ENCODE data around the gene VEZT. TPM values are rescaled to one million over a fixed set of nuclear protein-coding genes. Genes with fewer than 3 reads are reported as not detected.
"Not testable (repeated sequence)": the region's sequence is repeated elsewhere in the genome, so short reads cannot be mapped to it uniquely, and the experiment has no call there.

The VEZT gene
- total and polyA plus RNA-seq, 2 donors (not counting 1 experiment from before 2014, with no cell fraction given), result 76.6 to 123 TPM

DNA sequence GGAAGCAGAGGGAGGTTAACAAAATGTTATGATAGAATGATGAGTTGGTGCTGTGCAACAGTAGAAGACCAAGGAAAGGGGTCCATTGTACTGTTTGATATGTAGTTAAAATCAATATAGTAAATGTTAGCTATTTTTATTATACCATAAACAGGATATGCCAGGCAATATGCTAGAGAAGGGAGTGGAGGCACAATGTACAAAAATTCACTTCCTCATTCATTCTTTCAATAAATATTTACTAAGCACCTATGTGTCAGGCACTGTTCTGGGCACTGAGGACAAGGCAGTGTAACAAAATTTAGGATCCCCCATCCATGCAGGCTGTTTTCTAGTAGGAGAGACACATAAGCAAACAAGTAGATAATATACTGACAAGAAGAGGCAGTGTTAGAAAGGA, 25.3 kb upstream of the VEZT start:
- Histone ChIP-seq H2AFZ (ENCODE audit: low read length) (no peak overlapping the region), H3K9ac (ENCODE audit: insufficient read depth, low read length) (no peak overlapping the region), H3K27ac (ENCODE audit: insufficient read depth, low read length) (no peak overlapping the region), H3K36me3 (ENCODE audit: control insufficient read depth, insufficient read depth, low read length) (no peaks in the 10 kb centered on the region), H4K20me1 (ENCODE audit: control insufficient read depth, extremely low read depth, insufficient read depth, low read length) (no peaks in the 10 kb centered on the region), H3K4me1 (ENCODE audit: control insufficient read depth, extremely low read depth, insufficient read depth, low read length) (no peaks in the 10 kb centered on the region), H3K27me3 (ENCODE audit: control insufficient read depth, insufficient read depth, low read length) (no peaks in the 10 kb centered on the region), H3K4me3 (replicated peaks in 1 of 4; ENCODE audit: control extremely low read depth in 1 of 4, insufficient read depth in 1 of 4, low read depth in 3 of 4, low read length in 4 of 4) (no peak overlapping the region), H3K4me2 (ENCODE audit: extremely low read depth, insufficient read depth, low read length) (no peak overlapping the region), H3K79me2 (ENCODE audit: control insufficient read depth, insufficient read depth, low read length) (no peaks in the 10 kb centered on the region), H3K9me3 (ENCODE audit: control insufficient read depth, insufficient read depth, low read depth, low read length) (no peaks in the 10 kb centered on the region)
- TF ChIP-seq EZH2 (IDR thresholded peaks at IDR 0.05; ENCODE audit: low read length, missing control alignments) (no peak), CTCF (conservative IDR thresholded peaks at IDR 0.05 in 1 of 2, IDR thresholded peaks at IDR 0.05 in 1 of 2; ENCODE audit: low read depth in 1 of 2, low read length in 2 of 2) (no peak)
- no peak for DNase-seq (ENCODE audit: low read depth in 2 of 2)

DNA sequence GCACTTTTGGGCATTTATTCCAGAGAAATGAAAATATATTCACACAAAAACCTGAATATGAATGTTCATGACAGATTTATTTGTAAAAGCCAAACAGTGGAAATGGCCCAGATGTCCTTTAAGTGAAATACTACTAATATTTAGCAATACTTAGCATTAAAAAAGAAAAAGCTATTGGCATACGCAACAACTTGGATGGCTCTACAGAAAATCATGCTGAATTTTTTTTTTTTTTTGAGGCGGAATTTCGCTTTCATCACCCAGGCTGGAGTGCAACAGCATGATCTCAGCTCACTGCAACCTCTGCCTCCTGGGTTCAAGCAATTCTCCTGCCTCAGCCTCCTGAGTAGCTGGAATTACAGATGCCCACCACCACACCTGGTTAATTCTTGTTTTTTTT, 24.5 kb upstream of the VEZT start:
- H3K4me2 ChIP-seq (ENCODE audit: extremely low read depth, insufficient read depth, low read length), result no peak overlapping the region
- H4K20me1 ChIP-seq (ENCODE audit: control insufficient read depth, extremely low read depth, insufficient read depth, low read length), result no peaks in the 10 kb centered on the region
- no peak for DNase-seq (ENCODE audit: low read depth in 2 of 2)
- no peak overlapping the region for H3K4me3 ChIP-seq (replicated peaks in 1 of 4; ENCODE audit: control extremely low read depth in 1 of 4, insufficient read depth in 1 of 4, low read depth in 3 of 4, low read length in 4 of 4)
- no peak overlapping the region for H3K9ac ChIP-seq (ENCODE audit: insufficient read depth, low read length)
- H3K36me3 ChIP-seq (ENCODE audit: control insufficient read depth, insufficient read depth, low read length), result no peaks in the 10 kb centered on the region
- no peak overlapping the region for H2AFZ ChIP-seq (ENCODE audit: low read length)
- H3K79me2 ChIP-seq (ENCODE audit: control insufficient read depth, insufficient read depth, low read length), result no peaks in the 10 kb centered on the region
- TF ChIP-seq CTCF (conservative IDR thresholded peaks at IDR 0.05 in 1 of 2, IDR thresholded peaks at IDR 0.05 in 1 of 2; ENCODE audit: low read depth in 1 of 2, low read length in 2 of 2) (no peak), EZH2 (IDR thresholded peaks at IDR 0.05; ENCODE audit: low read length, missing control alignments) (no peak)
- H3K27me3 ChIP-seq (ENCODE audit: control insufficient read depth, insufficient read depth, low read length), result no peaks in the 10 kb centered on the region
- H3K4me1 ChIP-seq (ENCODE audit: control insufficient read depth, extremely low read depth, insufficient read depth, low read length), result no peaks in the 10 kb centered on the region
- no peak overlapping the region for H3K27ac ChIP-seq (ENCODE audit: insufficient read depth, low read length)
- no peaks in the 10 kb centered on the region for H3K9me3 ChIP-seq (ENCODE audit: control insufficient read depth, insufficient read depth, low read depth, low read length)

DNA sequence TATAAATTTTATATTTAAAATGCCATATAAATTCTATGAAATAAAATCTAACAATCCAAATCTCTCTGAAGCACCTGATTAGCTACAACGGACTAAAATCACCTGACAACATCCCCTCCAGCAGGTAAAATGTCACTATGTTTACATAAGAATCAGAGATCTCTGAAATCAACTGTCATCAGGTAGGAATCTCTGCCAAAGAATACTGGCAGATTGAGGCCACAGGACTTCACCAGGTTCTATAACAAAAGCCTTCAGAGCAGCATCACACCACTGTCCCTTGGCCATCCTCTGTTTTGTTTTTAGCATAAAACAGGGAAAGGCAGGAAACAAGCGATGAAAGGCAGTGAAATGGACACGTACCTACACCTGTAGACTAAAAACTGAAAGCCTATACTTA, 22.5 kb upstream of the VEZT start:
- Histone ChIP-seq H3K27ac (ENCODE audit: insufficient read depth, low read length) (no peak overlapping the region), H3K9me3 (ENCODE audit: control insufficient read depth, insufficient read depth, low read depth, low read length) (no peaks in the 10 kb centered on the region), H3K9ac (ENCODE audit: insufficient read depth, low read length) (no peak overlapping the region), H3K4me3 (replicated peaks in 1 of 4; ENCODE audit: control extremely low read depth in 1 of 4, insufficient read depth in 1 of 4, low read depth in 3 of 4, low read length in 4 of 4) (no peak overlapping the region), H3K4me2 (ENCODE audit: extremely low read depth, insufficient read depth, low read length) (no peak overlapping the region), H3K36me3 (ENCODE audit: control insufficient read depth, insufficient read depth, low read length) (no peaks in the 10 kb centered on the region), H3K27me3 (ENCODE audit: control insufficient read depth, insufficient read depth, low read length) (no peaks in the 10 kb centered on the region), H3K4me1 (ENCODE audit: control insufficient read depth, extremely low read depth, insufficient read depth, low read length) (no peaks in the 10 kb centered on the region), H4K20me1 (ENCODE audit: control insufficient read depth, extremely low read depth, insufficient read depth, low read length) (no peaks in the 10 kb centered on the region), H3K79me2 (ENCODE audit: control insufficient read depth, insufficient read depth, low read length) (no peaks in the 10 kb centered on the region), H2AFZ (ENCODE audit: low read length) (no peak overlapping the region)
- TF ChIP-seq CTCF (conservative IDR thresholded peaks at IDR 0.05 in 1 of 2, IDR thresholded peaks at IDR 0.05 in 1 of 2; ENCODE audit: low read depth in 1 of 2, low read length in 2 of 2) (no peak), EZH2 (IDR thresholded peaks at IDR 0.05; ENCODE audit: low read length, missing control alignments) (no peak)
- no peak for DNase-seq (ENCODE audit: low read depth in 2 of 2)

DNA sequence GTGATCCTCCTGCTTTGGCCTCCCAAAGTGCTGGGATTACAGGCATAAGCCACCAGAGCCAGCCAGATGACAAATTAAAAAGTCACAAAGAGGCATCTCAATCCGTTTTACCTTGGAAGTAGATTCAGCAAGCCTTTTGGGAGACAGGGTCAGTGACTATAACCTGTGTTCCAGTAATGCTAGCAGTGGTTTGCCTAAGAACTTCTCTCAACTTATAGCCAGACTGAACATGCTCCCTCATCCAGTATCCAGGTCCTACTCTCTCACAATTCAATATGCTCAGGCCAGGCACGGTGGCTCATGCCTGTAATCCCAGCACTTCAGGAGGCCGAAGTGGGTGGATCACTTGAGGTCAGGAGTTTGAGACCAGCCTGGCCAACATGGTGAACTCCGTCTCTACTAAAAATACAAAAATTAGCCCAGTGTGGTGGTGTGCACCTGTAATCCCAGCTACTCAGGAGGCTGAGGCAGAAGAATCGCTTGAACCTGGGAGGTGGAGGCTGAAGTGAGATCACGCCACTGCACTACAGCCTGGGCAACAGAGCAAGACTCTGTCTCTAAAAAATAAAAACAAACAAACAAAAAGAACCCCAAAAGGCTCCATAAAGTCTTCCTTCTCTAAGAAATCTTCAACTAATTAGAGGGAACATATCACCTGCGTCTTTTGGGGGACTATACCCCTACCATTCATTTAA, 20.6 kb upstream of the VEZT start:
- not testable (repeated sequence) for H3K27me3 ChIP-seq (ENCODE audit: control insufficient read depth, insufficient read depth, low read length); H3K79me2 ChIP-seq (ENCODE audit: control insufficient read depth, insufficient read depth, low read length); H3K4me1 ChIP-seq (ENCODE audit: control insufficient read depth, extremely low read depth, insufficient read depth, low read length); H4K20me1 ChIP-seq (ENCODE audit: control insufficient read depth, extremely low read depth, insufficient read depth, low read length); H3K9me3 ChIP-seq (ENCODE audit: control insufficient read depth, insufficient read depth, low read depth, low read length); H3K27ac ChIP-seq (ENCODE audit: insufficient read depth, low read length); H3K9ac ChIP-seq (ENCODE audit: insufficient read depth, low read length); H3K36me3 ChIP-seq (ENCODE audit: control insufficient read depth, insufficient read depth, low read length); H2AFZ ChIP-seq (ENCODE audit: low read length); H3K4me3 ChIP-seq (replicated peaks in 1 of 4; ENCODE audit: control extremely low read depth in 1 of 4, insufficient read depth in 1 of 4, low read depth in 3 of 4, low read length in 4 of 4); DNase-seq (ENCODE audit: low read depth in 2 of 2); H3K4me2 ChIP-seq (ENCODE audit: extremely low read depth, insufficient read depth, low read length)
